GM19467 (cell line): Measurements from ENCODE around the gene AFMID.

ENCODE experiments used
- ATAC-seq: cut with Tn5 transposase; IDR thresholded peaks from one replicate; pipeline ENCODE4 v1.9.1; 2021; ENCODE audit warnings: mild to moderate bottlenecking, moderate library complexity; ENCODE audit not compliant: unreplicated experiment

AFMID gene

DNA sequence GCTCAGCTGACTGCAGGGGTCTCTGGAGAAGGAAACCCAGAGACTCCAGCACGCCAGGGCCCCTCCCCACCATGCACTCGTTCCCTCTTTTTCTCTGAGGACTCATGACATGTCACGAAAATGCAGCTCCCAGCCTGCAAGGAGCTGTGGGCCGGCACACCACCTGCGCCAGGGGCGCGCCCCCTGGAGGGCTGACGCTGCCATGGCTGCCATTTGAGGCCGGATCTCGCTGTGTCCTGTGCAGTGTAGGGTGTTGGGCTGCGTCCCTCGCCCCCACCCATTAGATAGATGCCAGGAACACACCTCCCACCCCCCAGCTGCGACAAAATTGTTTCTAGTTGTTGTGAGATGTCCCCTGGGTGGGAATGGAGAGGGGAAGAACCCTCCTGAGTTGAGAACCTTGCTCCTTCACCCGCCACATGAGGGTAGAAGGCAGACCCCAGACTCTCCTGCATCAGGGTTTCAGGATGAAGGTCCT is 10.6 kb upstream of the AFMID start:
- no peak for ATAC-seq

GRCh38 chr17:78179372-78179771 is 7.8 kb upstream of the AFMID start:
- ATAC-seq, result no peak

- ATAC-seq, result no peak
Measured at GRCh38 chr17:78180083-78180482, 7.1 kb upstream of the AFMID start.

- no peak for ATAC-seq
Measured at GRCh38 chr17:78180508-78180907, 6.7 kb upstream of the AFMID start.

- no peak for ATAC-seq
Measured at GRCh38 chr17:78182504-78182903, 4.7 kb upstream of the AFMID start.

DNA sequence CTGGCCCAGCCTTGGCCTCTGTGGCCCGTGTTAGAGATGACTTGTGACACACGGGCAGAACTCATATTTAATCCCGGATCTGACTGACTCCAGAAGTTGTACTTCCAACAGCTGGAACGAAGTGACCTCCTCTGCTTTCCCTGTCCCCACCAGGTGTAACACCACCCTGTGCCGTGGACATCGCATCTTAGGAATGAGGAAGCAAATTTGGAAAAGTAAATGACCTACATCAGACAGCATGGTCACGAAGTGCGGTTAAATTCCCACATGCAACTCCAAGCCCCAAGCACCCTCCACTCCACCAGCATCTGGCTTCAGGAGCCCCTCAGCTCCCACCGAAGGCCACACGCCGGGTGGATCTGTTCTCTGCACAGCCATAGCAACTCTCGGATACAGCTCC is 3.2 kb upstream of the AFMID start:
- no peak for ATAC-seq

DNA sequence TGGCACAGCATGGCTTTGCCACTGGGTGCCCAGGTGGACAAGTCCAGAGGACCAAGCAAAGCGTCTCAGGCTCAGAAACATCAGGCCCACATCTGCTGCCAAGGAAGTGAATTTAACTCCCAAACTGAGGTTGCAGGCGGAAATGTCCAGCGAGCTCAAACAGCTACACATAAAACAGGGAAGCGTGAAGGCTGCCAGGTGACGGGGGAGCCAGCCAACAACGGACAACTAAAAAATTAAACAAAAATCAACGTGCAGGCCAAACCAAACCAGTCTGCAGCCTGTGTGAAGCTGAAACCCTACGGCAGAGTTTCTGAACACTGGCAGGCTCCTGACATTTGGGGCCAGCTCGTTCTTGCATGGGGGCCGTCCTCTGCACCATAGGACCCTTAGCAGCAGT is 2.8 kb upstream of the AFMID start:
- ATAC-seq, result no peak

- no peak for ATAC-seq
Measured at GRCh38 chr17:78184868-78185267, 2.3 kb upstream of the AFMID start.

DNA sequence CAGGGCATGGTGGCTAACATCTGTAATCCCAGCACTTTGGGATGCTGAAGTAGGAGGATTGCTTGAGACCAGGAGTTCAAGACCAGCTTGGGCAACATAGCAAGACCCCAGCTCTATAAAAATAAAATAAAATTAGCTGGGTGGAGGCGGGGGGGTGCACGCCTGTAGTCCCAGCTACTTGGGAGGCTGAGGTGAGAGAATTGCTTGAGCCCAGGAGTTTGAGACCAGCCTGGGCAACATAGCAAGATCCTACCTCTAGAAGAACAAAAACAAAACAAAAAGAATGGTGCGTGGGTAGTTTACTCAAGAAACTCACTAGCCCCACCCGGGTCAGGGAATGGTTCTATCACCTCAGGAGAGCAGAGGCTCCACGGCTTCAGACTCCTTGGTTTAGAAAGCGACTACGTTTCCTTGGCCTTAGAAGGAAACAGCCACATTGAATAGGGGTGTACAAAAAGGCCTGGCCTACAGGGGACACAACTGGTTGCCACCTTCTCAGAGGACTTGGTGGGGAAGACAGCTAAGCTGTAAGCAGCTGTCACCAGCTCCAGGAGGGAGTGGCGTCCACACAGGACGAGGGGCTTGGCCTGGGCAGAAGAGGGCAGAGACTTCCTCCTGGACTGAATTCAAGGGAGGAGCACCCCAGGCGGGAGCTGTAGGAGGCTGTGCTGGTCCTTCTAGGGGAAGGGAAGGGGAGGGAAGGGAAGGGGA is 1.0 kb upstream of the AFMID start:
- no peak for ATAC-seq

DNA sequence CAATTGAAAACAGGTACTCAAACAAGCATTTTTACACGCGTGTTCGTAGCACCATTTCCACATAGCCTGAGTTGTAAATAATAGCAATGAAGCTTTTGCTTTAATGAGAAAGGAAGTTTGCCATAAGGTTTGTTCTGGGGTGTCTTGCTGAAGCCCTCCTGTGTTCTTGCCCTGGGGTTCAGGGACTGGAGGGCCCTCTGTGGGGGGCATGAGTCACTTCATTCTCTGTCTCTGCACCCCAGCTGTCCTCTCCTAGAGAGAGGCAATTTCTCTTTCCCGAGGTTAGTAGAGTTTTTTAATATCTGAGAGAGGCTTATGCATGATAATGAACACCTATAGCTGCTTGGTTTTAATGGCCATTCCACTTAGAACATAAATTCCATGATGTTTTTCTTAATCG is 9.6 kb downstream of the AFMID start:
- ATAC-seq, result no peak

DNA sequence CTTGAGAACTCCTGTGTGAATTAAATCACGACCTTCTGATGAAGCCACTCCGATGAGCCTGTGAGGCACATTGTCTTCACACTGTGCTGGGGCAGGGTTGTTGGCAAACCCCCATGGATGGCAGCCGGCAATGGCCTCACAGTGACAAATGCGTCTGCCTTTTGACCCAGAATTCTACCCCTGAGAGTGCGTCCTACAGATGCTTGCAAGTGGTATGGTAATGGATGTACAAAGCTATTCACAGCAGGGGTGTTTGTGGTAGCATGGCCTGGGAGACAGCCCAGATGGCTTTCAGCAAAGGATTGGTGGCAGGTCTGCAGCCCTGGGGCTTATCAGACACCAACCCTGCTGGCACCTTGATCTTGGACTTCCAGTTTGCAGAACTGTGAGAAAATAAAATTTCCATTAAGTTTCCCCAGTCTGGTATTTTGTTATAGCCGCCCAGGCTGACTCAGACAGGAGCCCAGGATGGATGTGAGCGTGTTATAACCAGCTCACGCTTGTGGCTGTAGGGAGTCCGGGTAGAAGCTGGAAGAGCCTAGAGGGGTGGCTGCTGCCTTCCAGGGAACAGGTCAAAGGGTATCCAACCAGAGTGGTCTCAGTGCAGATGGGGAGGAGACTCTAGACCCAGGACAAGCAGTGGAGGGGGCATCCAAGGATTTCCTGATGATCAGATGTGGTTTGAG is 10.1 kb downstream of the AFMID start:
- no peak for ATAC-seq

DNA sequence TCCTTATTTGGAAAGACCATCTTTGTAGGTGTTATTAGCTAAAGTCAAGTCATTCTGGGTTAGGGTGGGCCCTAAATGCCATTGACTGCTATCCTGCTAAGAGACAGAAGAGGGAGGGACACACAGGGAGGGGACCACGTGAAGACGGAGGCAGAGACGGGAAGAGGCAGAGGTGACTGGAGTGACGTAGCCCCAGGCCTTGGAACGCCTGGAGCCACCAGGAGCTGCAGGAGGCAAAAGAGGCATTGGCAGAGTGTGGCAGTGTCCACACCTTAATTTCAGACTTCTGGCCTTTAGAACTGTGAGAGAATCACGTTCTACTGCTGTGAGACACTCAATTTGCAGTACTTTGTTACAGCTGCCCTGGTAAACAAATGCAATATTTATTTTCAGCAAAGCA is 13.3 kb downstream of the AFMID start:
- no peak for ATAC-seq

- ATAC-seq, result no peak
Measured at GRCh38 chr17:78202666-78203065, 15.5 kb downstream of the AFMID start.

DNA sequence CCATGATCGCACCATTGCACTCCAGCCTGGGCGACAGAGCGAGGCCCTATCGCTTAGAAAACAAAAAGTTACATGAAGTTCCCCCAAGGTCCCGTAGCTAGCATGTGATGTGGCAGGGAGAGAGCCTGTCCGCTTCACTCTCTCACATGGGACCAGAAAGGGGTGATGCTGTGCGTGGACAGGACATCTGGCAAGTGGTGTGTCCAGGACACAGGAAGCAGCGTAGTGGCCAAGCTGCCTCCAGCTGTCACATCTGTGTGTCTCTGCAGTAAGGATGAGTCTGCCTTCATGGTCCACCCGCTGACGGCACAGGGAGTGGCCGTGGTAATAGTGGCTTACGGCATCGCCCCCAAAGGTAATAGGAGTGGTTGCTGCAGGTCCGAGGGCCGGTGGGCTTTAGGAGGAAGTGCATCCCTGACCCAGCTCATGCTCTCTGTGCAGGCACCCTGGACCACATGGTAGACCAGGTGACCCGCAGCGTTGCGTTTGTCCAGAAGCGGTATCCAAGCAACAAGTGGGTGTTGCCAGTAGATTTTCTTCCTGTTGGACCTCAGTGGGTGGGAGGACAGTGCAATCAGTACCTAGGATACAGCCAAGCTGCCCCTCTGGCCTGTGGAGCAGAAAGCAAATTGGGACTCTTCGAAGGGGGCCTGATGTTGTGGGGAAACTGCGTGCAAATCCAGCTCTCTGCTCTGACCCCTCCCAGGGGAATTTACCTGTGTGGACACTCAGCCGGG is 17.4 kb downstream of the AFMID start:
- ATAC-seq, result no peak

DNA sequence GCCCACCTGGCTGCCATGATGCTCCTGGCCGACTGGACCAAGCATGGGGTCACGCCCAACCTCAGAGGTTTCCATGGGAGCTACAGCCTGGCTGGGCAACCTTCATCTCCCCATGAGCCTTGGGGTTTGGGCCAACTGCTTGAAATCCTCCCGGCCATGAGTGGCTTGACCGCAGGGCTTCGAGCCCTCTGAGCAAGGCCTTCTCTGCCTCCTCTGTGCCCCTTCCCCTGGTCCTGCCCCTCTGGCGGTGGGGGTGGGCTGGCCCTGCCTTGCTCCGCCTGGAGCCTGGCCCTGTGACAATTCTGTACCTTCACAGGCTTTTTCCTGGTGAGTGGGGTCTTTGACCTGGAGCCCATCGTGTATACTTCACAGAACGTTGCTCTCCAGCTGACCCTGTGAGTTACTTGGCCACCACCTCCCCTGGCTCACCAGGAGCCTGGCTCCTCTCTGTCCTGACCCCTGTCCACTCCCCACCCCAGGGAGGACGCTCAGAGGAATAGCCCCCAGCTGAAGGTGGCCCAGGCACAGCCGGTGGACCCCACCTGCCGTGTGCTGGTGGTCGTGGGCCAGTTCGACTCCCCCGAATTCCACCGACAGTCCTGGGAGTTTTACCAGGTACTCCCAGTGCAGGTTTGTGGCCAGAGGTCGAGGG is 18.1 kb downstream of the AFMID start:
- ATAC-seq, result no peak

- no peak for ATAC-seq
Measured at GRCh38 chr17:78206298-78206697, 19.1 kb downstream of the AFMID start.

- no peak for ATAC-seq
Measured at GRCh38 chr17:78208486-78208885, 21.3 kb downstream of the AFMID start.

GRCh38 chr17:78210111-78210510 is 22.9 kb downstream of the AFMID start:
- no peak for ATAC-seq

- ATAC-seq, result no peak
Measured at GRCh38 chr17:78211032-78211431, 23.9 kb downstream of the AFMID start.

GRCh38 chr17:78214016-78214705 is 27.0 kb downstream of the AFMID start, which contains the start of gene BIRC5:
Gene BIRC5, plus strand, starts transcription at chr17:78214253. Its CDS starts 64 bp downstream, at chr17:78214317.
- ATAC-seq, result peak; percentile 89

GRCh38 chr17:78214706-78215061 is 27.5 kb downstream of the AFMID start:
- ATAC-seq, result no peak
